NT2/D1 (cell line): Measurements from ENCODE around the gene TUBB6.

Experiments
- SUZ12 ChIP-seq: IDR thresholded peaks from 2 replicates; pipeline ENCODE4 v1.6.1; 2011; ENCODE audit not compliant: insufficient read length, insufficient read depth; ENCODE audit errors: extremely low read depth
- YY1 ChIP-seq: IDR thresholded peaks from 2 replicates; pipeline ENCODE4 v1.6.1; 2011; ENCODE audit not compliant: insufficient read length, insufficient read depth

DNA sequence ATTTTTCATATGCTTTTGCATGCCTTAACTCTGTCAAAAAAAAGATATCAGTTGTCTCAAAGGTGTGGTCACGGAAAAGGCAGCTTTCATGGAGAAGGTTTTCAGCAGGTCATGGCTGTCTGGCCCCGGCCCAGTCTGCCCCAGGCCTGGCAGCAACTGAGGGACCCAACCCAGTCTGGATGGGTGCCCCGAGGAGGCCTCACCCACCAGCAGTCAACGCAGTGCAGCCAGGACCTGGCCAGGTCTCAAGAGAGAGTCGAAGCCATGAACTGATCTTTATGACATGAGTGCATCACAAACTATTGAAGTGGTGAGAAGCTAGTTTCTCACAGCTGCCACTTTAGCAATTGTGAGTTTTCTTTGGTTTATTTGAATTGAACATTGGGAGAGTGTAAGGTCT, 7.9 kb downstream of the TUBB6 start:
- no peak for TF ChIP-seq YY1
- TF ChIP-seq SUZ12: no peak
